Dendritic cell treated with granulocyte-macrophage colony-stimulating factor and Interleukin-4, amounts not matched to agents 40 ng/mL and 50 ng/mL, for 4 days (primary cell): ENCODE results near the gene WDR55.
"Not testable (repeated sequence)": the region's sequence is repeated elsewhere in the genome, so short reads cannot be mapped to it uniquely, and the experiment has no call there.

ENCODE experiments used
- H3K27ac Mint-ChIP-seq: one replicate; pipeline ENCODE4 v1.8.0; 2022; ENCODE audit warnings: mild to moderate bottlenecking, mixed read lengths
- H3K27me3 Mint-ChIP-seq: one replicate; pipeline ENCODE4 v1.8.0; 2022; ENCODE audit warnings: mild to moderate bottlenecking, mixed read lengths
- H3K36me3 Mint-ChIP-seq: one replicate; pipeline ENCODE4 v1.8.0; 2022; ENCODE audit warnings: low read depth, mixed read lengths
- H3K4me1 Mint-ChIP-seq: one replicate; pipeline ENCODE4 v1.8.0; 2022; ENCODE audit warnings: low read depth, mixed read lengths
- H3K4me3 Mint-ChIP-seq: one replicate; pipeline ENCODE4 v1.8.0; 2022; ENCODE audit warnings: mild to moderate bottlenecking, moderate library complexity, mixed read lengths
- H3K9me3 Mint-ChIP-seq: one replicate; pipeline ENCODE4 v1.8.0; 2022; ENCODE audit warnings: mixed read lengths
- intact Hi-C: fragments of 100-400 bp; cut with micrococcal nuclease; formaldehyde crosslinking; loops from one replicate; pipeline ENCODE4 v1.15.0; 2022

The WDR55 gene, protein sequence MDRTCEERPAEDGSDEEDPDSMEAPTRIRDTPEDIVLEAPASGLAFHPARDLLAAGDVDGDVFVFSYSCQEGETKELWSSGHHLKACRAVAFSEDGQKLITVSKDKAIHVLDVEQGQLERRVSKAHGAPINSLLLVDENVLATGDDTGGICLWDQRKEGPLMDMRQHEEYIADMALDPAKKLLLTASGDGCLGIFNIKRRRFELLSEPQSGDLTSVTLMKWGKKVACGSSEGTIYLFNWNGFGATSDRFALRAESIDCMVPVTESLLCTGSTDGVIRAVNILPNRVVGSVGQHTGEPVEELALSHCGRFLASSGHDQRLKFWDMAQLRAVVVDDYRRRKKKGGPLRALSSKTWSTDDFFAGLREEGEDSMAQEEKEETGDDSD

DNA sequence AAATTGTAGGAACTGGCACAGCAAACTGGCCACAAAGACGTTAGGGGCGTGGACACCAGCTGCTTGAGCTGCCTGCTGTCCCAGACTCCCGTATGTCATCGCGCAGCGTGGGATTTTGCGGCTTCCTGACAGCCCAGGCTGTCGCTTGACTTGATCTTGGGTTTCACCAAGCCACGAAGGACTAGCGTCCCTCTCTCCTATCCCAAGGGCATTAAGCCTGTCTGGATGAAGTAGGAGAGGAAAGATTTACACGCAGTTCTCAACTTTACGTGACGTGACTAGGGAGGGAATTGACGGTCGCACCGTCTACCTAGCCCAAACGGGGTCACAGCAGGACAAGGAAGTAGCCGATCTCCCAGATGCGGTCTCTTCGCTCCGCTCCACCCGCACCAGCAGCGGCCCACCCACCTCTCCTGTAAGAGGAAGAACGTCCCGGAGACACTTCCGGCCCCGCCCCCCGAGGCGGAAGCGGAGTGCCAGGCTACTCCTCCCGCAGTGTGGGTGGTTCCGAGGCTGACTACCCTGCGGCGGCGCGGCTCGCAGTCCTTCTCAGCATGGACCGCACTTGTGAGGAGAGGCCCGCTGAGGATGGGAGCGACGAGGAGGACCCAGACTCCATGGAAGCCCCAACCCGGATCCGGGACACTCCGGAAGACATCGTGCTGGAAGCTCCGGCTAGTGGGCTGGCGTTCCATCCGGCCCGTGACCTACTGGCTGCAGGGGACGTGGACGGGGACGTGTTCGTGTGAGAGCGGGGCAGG, at the start of gene WDR55:
WDR55 (plus strand) TSS at position 546 of the 761 bp plus-strand sequence; CDS start at position 555, 9 bp downstream.
- Mint-ChIP-seq H3K4me1 (peaks cover 48% of the 10 kb centered on the region), H3K27ac (peak within 1 kb of the TSS; percentile 98), H3K9me3 (no peaks in the 10 kb centered on the region), H3K27me3 (no peaks in the 10 kb centered on the region), H3K36me3 (peaks cover 89% of the 10 kb centered on the region), H3K4me3 (peak within 1 kb of the TSS; percentile 89)
- intact Hi-C loops, result loop anchor here (1.0 to 10.0 kb wide), 5 partner anchors 17 to 260 kb away; partner anchors contain the start of genes ANKHD1, HARS1, HARS2 and IK

DNA sequence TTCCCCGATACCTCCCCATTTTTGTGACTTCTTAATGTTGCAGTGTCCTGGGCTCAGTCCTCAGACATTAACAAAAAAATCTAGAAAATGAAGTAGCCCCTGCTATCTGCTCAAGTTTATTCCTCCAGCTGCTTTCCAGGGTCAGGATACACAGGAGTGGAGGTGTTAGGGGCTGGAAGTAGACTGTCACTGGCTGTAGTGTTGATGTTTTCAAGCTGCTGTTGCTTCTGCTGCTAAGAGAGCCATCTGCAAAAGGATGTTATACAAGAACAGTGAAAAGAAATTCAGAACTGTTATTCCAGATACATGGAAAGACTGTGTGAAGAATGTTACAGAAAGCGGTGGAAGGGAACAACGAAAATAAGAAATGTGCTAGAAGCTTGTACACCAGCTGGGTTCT, 42.4 kb upstream of the WDR55 start:
- H3K4me1 Mint-ChIP-seq, result peaks cover 27% of the 10 kb centered on the region
- H3K4me3 Mint-ChIP-seq, result no peak overlapping the region
- peak overlapping the region; percentile 20 for H3K27ac Mint-ChIP-seq
- H3K9me3 Mint-ChIP-seq, result peaks cover under 1% of the 10 kb centered on the region
- intact Hi-C loops, result no loop called here
- no peaks in the 10 kb centered on the region for H3K27me3 Mint-ChIP-seq
- peaks cover 5% of the 10 kb centered on the region for H3K36me3 Mint-ChIP-seq

- intact Hi-C loops, H3K9me3 Mint-ChIP-seq, H3K4me3 Mint-ChIP-seq, H3K27me3 Mint-ChIP-seq: not testable (repeated sequence)
- Mint-ChIP-seq H3K36me3 (peaks cover 13% of the 10 kb centered on the region), H3K4me1 (peaks cover 27% of the 10 kb centered on the region), H3K27ac (peak overlapping the region; percentile 42)
Measured at GRCh38 chr5:140623061-140623460, 41.6 kb upstream of the WDR55 start.

DNA sequence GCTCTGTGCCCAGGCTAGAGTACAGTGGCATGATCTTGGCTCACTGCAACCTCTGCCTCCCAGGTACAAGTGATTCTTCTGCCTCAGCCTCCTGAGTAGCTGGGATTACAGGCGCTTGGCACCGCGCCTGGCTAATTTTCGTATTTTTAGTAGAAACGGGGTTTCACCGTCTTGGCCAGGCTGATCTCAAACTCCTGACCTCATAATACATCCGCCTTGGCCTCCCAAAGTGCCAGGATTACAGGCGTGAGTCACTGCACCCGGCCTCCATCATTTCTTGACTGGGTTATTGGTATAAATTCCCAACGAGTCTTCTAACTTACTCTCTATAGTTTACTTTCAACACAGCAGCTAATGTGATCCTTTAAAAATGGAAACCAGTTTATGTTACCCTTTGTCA, 39.8 kb upstream of the WDR55 start:
- Mint-ChIP-seq H3K36me3 (peaks cover 18% of the 10 kb centered on the region), H3K9me3 (peaks cover 13% of the 10 kb centered on the region), H3K4me1 (peaks cover 27% of the 10 kb centered on the region)
- H3K27me3 Mint-ChIP-seq, H3K27ac Mint-ChIP-seq, intact Hi-C loops, H3K4me3 Mint-ChIP-seq: not testable (repeated sequence)

- Mint-ChIP-seq H3K27me3 (no peaks in the 10 kb centered on the region), H3K9me3 (peaks cover 13% of the 10 kb centered on the region), H3K27ac (no peak overlapping the region), H3K36me3 (peaks cover 42% of the 10 kb centered on the region), H3K4me1 (peaks cover 37% of the 10 kb centered on the region), H3K4me3 (no peak overlapping the region)
- intact Hi-C loops, result no loop called here
Measured at GRCh38 chr5:140627972-140628371, 36.7 kb upstream of the WDR55 start.

- Mint-ChIP-seq H3K9me3 (peaks cover 13% of the 10 kb centered on the region), H3K4me3 (no peak overlapping the region), H3K27ac (no peak overlapping the region), H3K4me1 (peaks cover 39% of the 10 kb centered on the region), H3K36me3 (peaks cover 45% of the 10 kb centered on the region), H3K27me3 (no peaks in the 10 kb centered on the region)
- intact Hi-C loops, result no loop called here
Measured at GRCh38 chr5:140628711-140629110, 36.0 kb upstream of the WDR55 start.

GRCh38 chr5:140630292-140631035, 34.2 kb upstream of the WDR55 start:
- H3K4me1 Mint-ChIP-seq, result peaks cover 43% of the 10 kb centered on the region
- peaks cover 45% of the 10 kb centered on the region for H3K36me3 Mint-ChIP-seq
- peaks cover 13% of the 10 kb centered on the region for H3K9me3 Mint-ChIP-seq
- H3K27ac Mint-ChIP-seq, result peak overlapping the region; percentile 84
- intact Hi-C loops, result no loop called here
- peak overlapping the region; percentile 77 for H3K4me3 Mint-ChIP-seq
- no peaks in the 10 kb centered on the region for H3K27me3 Mint-ChIP-seq

DNA sequence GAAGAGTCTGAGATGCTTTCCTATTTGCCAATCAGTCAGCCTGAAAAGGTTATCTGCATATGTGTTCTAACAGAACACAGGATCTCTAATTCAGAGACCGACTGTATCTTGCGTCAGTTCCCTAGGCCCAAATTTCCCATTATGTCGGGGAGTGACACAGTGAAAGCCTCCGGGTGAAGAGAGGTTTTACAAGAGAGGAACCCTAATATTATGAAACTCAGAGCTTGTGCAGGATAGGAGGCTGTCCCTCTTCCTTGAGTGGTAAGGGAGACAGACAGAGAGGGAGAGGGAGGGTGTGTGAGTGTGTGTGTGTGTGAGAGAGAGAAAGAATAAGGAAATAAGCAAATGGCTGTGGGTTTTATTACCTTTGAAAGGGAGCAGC, 33.7 kb upstream of the WDR55 start:
- Mint-ChIP-seq H3K9me3 (peaks cover 13% of the 10 kb centered on the region), H3K4me3 (peak overlapping the region; percentile 77), H3K36me3 (peaks cover 45% of the 10 kb centered on the region), H3K27me3 (no peaks in the 10 kb centered on the region), H3K27ac (peak overlapping the region; percentile 84), H3K4me1 (peaks cover 37% of the 10 kb centered on the region)
- intact Hi-C loops, result no loop called here

DNA sequence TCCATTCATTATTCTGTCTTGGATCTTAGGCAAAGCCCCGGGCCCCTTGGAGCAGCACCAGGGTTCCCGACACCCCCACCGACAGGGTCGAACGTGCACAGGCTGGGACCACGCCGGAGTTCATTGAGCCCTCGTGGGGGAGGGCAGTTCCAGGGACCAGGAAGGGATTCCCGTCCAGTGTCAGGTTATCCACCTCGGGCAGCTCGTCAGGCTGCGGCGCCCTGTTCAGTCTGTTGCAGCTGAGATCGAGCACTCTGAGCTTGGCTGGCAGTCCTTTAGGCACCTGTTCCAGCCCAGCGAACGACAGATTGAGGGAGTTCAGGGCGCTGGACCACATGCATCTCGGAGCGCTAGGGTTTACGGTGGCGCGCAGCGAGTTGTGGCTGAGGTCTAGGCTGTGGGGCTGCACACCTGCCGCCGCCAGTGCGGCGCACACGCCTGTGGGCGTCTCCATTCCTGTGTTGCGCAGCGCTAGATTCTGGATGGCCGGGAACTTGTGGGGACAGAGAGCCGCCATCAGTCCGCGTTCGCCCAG, 32.8 kb upstream of the WDR55 start:
- peaks cover 13% of the 10 kb centered on the region for H3K9me3 Mint-ChIP-seq
- intact Hi-C loops, result loop anchor here (1.0 kb wide), 2 partner anchors 20 to 84 kb away; no protein-coding TSS in a partner anchor
- H3K4me1 Mint-ChIP-seq, result peaks cover 40% of the 10 kb centered on the region
- H3K36me3 Mint-ChIP-seq, result peaks cover 44% of the 10 kb centered on the region
- peak overlapping the region; percentile 84 for H3K27ac Mint-ChIP-seq
- H3K27me3 Mint-ChIP-seq, result no peaks in the 10 kb centered on the region
- H3K4me3 Mint-ChIP-seq, result peak overlapping the region; percentile 77

- Mint-ChIP-seq H3K9me3 (peaks cover 11% of the 10 kb centered on the region), H3K27me3 (no peaks in the 10 kb centered on the region), H3K27ac (peak overlapping the region; percentile 84), H3K4me1 (peaks cover 44% of the 10 kb centered on the region), H3K4me3 (peak overlapping the region; percentile 77), H3K36me3 (peaks cover 38% of the 10 kb centered on the region)
- intact Hi-C loops, result loop anchor here (1.0 kb wide), 2 partner anchors 20 to 84 kb away; no protein-coding TSS in a partner anchor
Measured at GRCh38 chr5:140632366-140633020, 32.2 kb upstream of the WDR55 start.

GRCh38 chr5:140633021-140633471, 31.7 kb upstream of the WDR55 start, which contains the start of gene CD14:
TSS of gene CD14 (minus strand) at chr5:140633175. CDS start at chr5:140633071, 104 bp downstream.
- Mint-ChIP-seq H3K4me3 (peak within 1 kb of the TSS; percentile 77), H3K27ac (peak within 1 kb of the TSS; percentile 84), H3K36me3 (peaks cover 33% of the 10 kb centered on the region), H3K27me3 (no peaks in the 10 kb centered on the region), H3K4me1 (peaks cover 49% of the 10 kb centered on the region), H3K9me3 (peaks cover 5% of the 10 kb centered on the region)
- intact Hi-C loops, result no loop called here

DNA sequence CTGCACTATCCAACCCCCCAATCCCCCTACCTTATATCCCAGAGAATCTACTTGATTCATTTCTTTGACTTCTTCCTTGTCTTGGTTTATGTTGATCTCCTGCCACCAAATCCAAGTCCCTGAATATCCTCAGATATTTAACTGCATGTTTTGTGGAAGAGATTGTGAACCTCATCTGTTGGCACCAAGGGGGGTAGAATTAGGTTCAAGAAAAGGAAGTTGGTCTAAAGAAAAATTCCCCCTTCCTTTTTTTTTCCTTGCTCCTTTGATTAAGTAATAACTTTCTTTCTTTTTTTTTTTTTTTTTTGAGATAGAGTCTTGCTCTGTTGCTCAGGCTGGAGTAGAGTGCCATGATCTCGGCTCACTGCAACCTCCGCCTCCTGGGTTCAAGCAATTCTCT, 31.2 kb upstream of the WDR55 start:
- Mint-ChIP-seq H3K36me3 (peaks cover 28% of the 10 kb centered on the region), H3K27me3 (no peaks in the 10 kb centered on the region), H3K27ac (peak overlapping the region; percentile 84), H3K4me3 (peak overlapping the region; percentile 77), H3K4me1 (peaks cover 54% of the 10 kb centered on the region), H3K9me3 (peaks cover under 1% of the 10 kb centered on the region)
- intact Hi-C loops, result no loop called here

DNA sequence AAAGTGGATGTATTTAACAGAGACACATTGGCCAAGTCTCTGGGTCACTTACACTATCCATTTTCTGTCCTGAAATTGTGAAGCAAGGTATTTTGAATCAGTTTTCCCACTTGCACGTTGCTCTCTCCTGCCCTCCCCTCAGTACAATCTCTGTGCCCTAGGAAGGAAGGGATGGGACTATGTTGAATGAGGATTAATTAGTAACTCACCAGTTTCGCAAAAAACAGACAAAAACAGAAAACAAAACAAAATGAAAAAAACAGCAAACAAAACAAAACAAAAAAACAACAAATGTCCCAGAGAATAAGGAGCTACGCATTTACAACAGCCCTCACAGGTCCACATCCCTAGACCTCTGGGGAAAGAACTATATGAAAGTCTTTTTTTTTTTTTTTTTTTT, 30.6 kb upstream of the WDR55 start:
- peak overlapping the region; percentile 84 for H3K27ac Mint-ChIP-seq
- no peaks in the 10 kb centered on the region for H3K27me3 Mint-ChIP-seq
- no peaks in the 10 kb centered on the region for H3K9me3 Mint-ChIP-seq
- intact Hi-C loops, result no loop called here
- H3K36me3 Mint-ChIP-seq, result peaks cover 28% of the 10 kb centered on the region
- H3K4me1 Mint-ChIP-seq, result peaks cover 59% of the 10 kb centered on the region
- H3K4me3 Mint-ChIP-seq, result peak overlapping the region; percentile 77
